Smooth muscle cell (in vitro differentiated cells): ENCODE measurements around the gene PLA2G15. TPM values are rescaled to one million over a fixed set of nuclear protein-coding genes. Genes with fewer than 3 reads are reported as not detected.
A peak's percentile ranks its signal among the peaks of the same experiment; 100 is the strongest.

Experiments used
- DNase-seq: peaks from one replicate; lab custom pipeline; 2025; ENCODE audit not compliant: unreplicated experiment; lab: John Stamatoyannopoulos, UW
- H2AFZ ChIP-seq: fragments of 200-600 bp; sonication (generic); 2 replicates; pipeline ENCODE4 v1.6.0; 2016; ENCODE audit warnings: antibody characterized with exemption, low read depth, mild to moderate bottlenecking
- H3F3A ChIP-seq: fragments of 200-600 bp; sonication (generic); 2 replicates; pipeline ENCODE4 v1.6.0; 2017; ENCODE audit warnings: antibody characterized with exemption, low read depth
- H3K27ac ChIP-seq: fragments of 200-600 bp; sonication (generic); 2 replicates; pipeline ENCODE4 v1.5.1; 2016; ENCODE audit warnings: low read depth, mild to moderate bottlenecking
- H3K27me3 ChIP-seq: fragments of 200-600 bp; sonication (generic); 2 replicates; pipeline ENCODE4 v1.6.1; 2016; ENCODE audit warnings: low read depth, mild to moderate bottlenecking
- H3K36me3 ChIP-seq: fragments of 200-600 bp; sonication (generic); 2 replicates; pipeline ENCODE4 v1.5.1; 2016; ENCODE audit warnings: low read depth
- H3K4me1 ChIP-seq: fragments of 200-600 bp; sonication (generic); 2 replicates; pipeline ENCODE4 v1.5.1; 2016; ENCODE audit warnings: low read depth
- H3K4me2 ChIP-seq: fragments of 200-600 bp; sonication (generic); 2 replicates; pipeline ENCODE4 v1.6.0; 2016; ENCODE audit warnings: mild to moderate bottlenecking
- H3K4me3 ChIP-seq: fragments of 200-600 bp; sonication (generic); 2 replicates; pipeline ENCODE4 v1.5.1; 2016; ENCODE audit warnings: mild to moderate bottlenecking
- H3K79me2 ChIP-seq: fragments of 200-600 bp; sonication (generic); 2 replicates; pipeline ENCODE4 v1.6.0; 2016; ENCODE audit warnings: low read depth, mild to moderate bottlenecking
- H3K9ac ChIP-seq: fragments of 200-600 bp; sonication (generic); 2 replicates; pipeline ENCODE4 v1.6.0; 2016; ENCODE audit warnings: low read depth
- H3K9me3 ChIP-seq: fragments of 200-600 bp; sonication (generic); replicated peaks from 2 replicates; pipeline ENCODE4 v1.5.1; 2016; ENCODE audit warnings: low read depth
- H4K20me1 ChIP-seq: fragments of 200-600 bp; sonication (generic); 2 replicates; pipeline ENCODE4 v1.6.0; 2016; ENCODE audit warnings: low read depth
- CTCF ChIP-seq: fragments of 200-600 bp; sonication (generic); IDR thresholded peaks from 2 replicates; pipeline ENCODE4 v1.5.1; 2017; ENCODE audit warnings: borderline replicate concordance, mild to moderate bottlenecking, antibody characterized with exemption; ENCODE audit not compliant: insufficient read depth, poor library complexity, severe bottlenecking
- WGBS: methylation state at CpG from one replicate; pipeline ENCODE4 v1.1.7; 2016; ENCODE audit warnings: low lambda C conversion rate; 5-methylcytosine and 5-hydroxymethylcytosine counted together
- polyA plus RNA-seq: library from polyadenylated mRNA; unstranded; fragments of >200 nt; fragmentation: Nextera tagmentation; extraction: Ambion mirVana; gene quantifications from 2 replicates; pipeline ENCODE4 v1.2.1, GENCODE V29; 2016
- total RNA-seq: library from RNA; depleted of rRNA; stranded (reverse); fragments of >200 nt; gene quantifications from 2 replicates; pipeline ENCODE4 v1.2.3, GENCODE V29; 2014

PLA2G15 gene
- total and polyA plus RNA-seq, 2 experiments from 2014 or later: 22.5 to 38.3 TPM

GRCh38 chr16:68226116-68226515 lies 19.1 kb upstream of the PLA2G15 start:
- no peak overlapping the region for H2AFZ ChIP-seq
- no peak overlapping the region for H3K9ac ChIP-seq
- peaks cover 19% of the 10 kb centered on the region for H4K20me1 ChIP-seq
- H3K4me2 ChIP-seq: no peak overlapping the region
- H3K27ac ChIP-seq: no peak overlapping the region
- H3K9me3 ChIP-seq: no peaks in the 10 kb centered on the region
- H3K79me2 ChIP-seq: no peaks in the 10 kb centered on the region
- H3K36me3 ChIP-seq: no peaks in the 10 kb centered on the region
- H3K4me1 ChIP-seq: no peaks in the 10 kb centered on the region
- TF ChIP-seq CTCF: no peak
- H3K27me3 ChIP-seq: no peaks in the 10 kb centered on the region
- no peak overlapping the region for H3K4me3 ChIP-seq
- 60% methylated on average over 4 of the region's 4 CpGs for WGBS
- peaks cover 5% of the 10 kb centered on the region for H3F3A ChIP-seq
- DNase-seq: no peak

- no peaks in the 10 kb centered on the region for H3K79me2 ChIP-seq
- peak overlapping the region; percentile 28 for H3K27ac ChIP-seq
- no peaks in the 10 kb centered on the region for H3K4me1 ChIP-seq
- TF ChIP-seq CTCF: no peak
- DNase-seq: no peak
- no peaks in the 10 kb centered on the region for H3K9me3 ChIP-seq
- peaks cover 5% of the 10 kb centered on the region for H3F3A ChIP-seq
- no peak overlapping the region for H2AFZ ChIP-seq
- H3K4me2 ChIP-seq: no peak overlapping the region
- H4K20me1 ChIP-seq: peaks cover 19% of the 10 kb centered on the region
- no peaks in the 10 kb centered on the region for H3K27me3 ChIP-seq
- H3K36me3 ChIP-seq: no peaks in the 10 kb centered on the region
- WGBS: 67% methylated on average over 3 of the region's 3 CpGs
- H3K9ac ChIP-seq: no peak overlapping the region
- H3K4me3 ChIP-seq: no peak overlapping the region
Measured at GRCh38 chr16:68227183-68227793, 17.9 kb upstream of the PLA2G15 start.

GRCh38 chr16:68227850-68228553 lies 17.2 kb upstream of the PLA2G15 start:
- no peak overlapping the region for H3K9ac ChIP-seq
- H3K4me2 ChIP-seq: no peak overlapping the region
- H4K20me1 ChIP-seq: peaks cover 19% of the 10 kb centered on the region
- H3K27ac ChIP-seq: peak overlapping the region; percentile 28
- WGBS: 75% methylated on average over 2 of the region's 2 CpGs
- H3K79me2 ChIP-seq: no peaks in the 10 kb centered on the region
- no peaks in the 10 kb centered on the region for H3K27me3 ChIP-seq
- no peaks in the 10 kb centered on the region for H3K36me3 ChIP-seq
- DNase-seq: no peak
- TF ChIP-seq CTCF: no peak
- H3K4me1 ChIP-seq: no peaks in the 10 kb centered on the region
- peaks cover 5% of the 10 kb centered on the region for H3F3A ChIP-seq
- no peak overlapping the region for H2AFZ ChIP-seq
- no peaks in the 10 kb centered on the region for H3K9me3 ChIP-seq
- no peak overlapping the region for H3K4me3 ChIP-seq
